Tibial artery (tissue), 4 donors: ENCODE data around the gene ATP9A.

Source experiments
- DNase-seq, 2 donors: peaks; one replicate each; pipeline ENCODE4 v3.0.0-alpha.2; 2019
- H3K27ac ChIP-seq, 2 donors: fragments of 200-600 bp; sonication (generic) in 1 of 2; 1 replicate in 1 of 2; 2 replicates in 1 of 2; pipeline ENCODE4 v1.5.1; 2018 to 2019; ENCODE audit warnings: mild to moderate bottlenecking in 1 of 2
- H3K27me3 ChIP-seq, 2 donors: fragments of 200-600 bp; sonication (generic) in 1 of 2; one replicate each; pipeline versions ENCODE4 v1.5.1 to v1.6.0; 2016 to 2019
- H3K36me3 ChIP-seq, 3 donors: fragments of 200-600 bp; sonication (generic) in 2 of 3; one replicate each; pipeline ENCODE4 v1.5.1; 2016 to 2019; ENCODE audit warnings: mild to moderate bottlenecking in 2 of 3
- H3K4me1 ChIP-seq, 4 donors: fragments of 200-600 bp; sonication (generic) in 2 of 4; 1 replicate in 3 of 4; 2 replicates in 1 of 4; pipeline ENCODE4 v1.5.1; 2016 to 2019
- H3K4me3 ChIP-seq, 2 donors: fragments of 200-600 bp; sonication (generic) in 1 of 2; 1 replicate in 1 of 2; 2 replicates in 1 of 2; pipeline ENCODE4 v1.5.1; 2018 to 2019; ENCODE audit warnings: mild to moderate bottlenecking in 2 of 2
- H3K9me3 ChIP-seq, 3 donors: fragments of 200-600 bp; sonication (generic) in 1 of 3; one replicate each; pipeline ENCODE4 v1.5.1; 2016 to 2019
- CTCF ChIP-seq, 2 experiments: fragments of 200-600 bp in 1 of 2; fragments of 450-650 bp in 1 of 2; IDR thresholded peaks; one replicate each; pipeline ENCODE4 v1.5.1; 2017 to 2019; ENCODE audit warnings: antibody characterized with exemption in 2 of 2, mild to moderate bottlenecking in 1 of 2, moderate library complexity in 1 of 2
- intact Hi-C: fragments of 100-400 bp; cut with DNase I; formaldehyde crosslinking; loops from one replicate; pipeline ENCODE4 v1.15.0; 2023; ENCODE audit warnings: low total_unique reads

The ATP9A gene

GRCh38 chr20:51620432-51620831, 147.8 kb downstream of the ATP9A start:
- no peak for DNase-seq
- no peak for TF ChIP-seq CTCF (IDR thresholded peaks at IDR 0.05)
- H3K4me1 ChIP-seq, result no peaks in the 10 kb centered on the region
- H3K4me3 ChIP-seq, result no peak overlapping the region
- no peak overlapping the region for H3K27ac ChIP-seq
- intact Hi-C loops, result no loop called here
- H3K36me3 ChIP-seq, result peaks cover 31 to 89% (median 42%) of the 10 kb centered on the region in 3 donors
- no peaks in the 10 kb centered on the region for H3K27me3 ChIP-seq
- no peaks in the 10 kb centered on the region for H3K9me3 ChIP-seq

- no peak for DNase-seq
- Histone ChIP-seq H3K4me3 (no peak overlapping the region), H3K36me3 (peaks cover 33 to 75% (median 35%) of the 10 kb centered on the region in 3 donors), H3K9me3 (no peaks in the 10 kb centered on the region), H3K4me1 (no peaks in the 10 kb centered on the region), H3K27me3 (no peaks in the 10 kb centered on the region), H3K27ac (no peak overlapping the region)
- TF ChIP-seq CTCF (IDR thresholded peaks at IDR 0.05), result no peak
- intact Hi-C loops, result loop anchor here (10.0 kb wide), 1 partner anchor 521 kb away; no protein-coding TSS in a partner anchor
These were observed 152.1 kb downstream of the ATP9A start for GRCh38 chr20:51616060-51616459.

GRCh38 chr20:51614687-51615086, 153.5 kb downstream of the ATP9A start:
- no peak for TF ChIP-seq CTCF (IDR thresholded peaks at IDR 0.05)
- Histone ChIP-seq H3K36me3 (peaks cover 41 to 75% (median 43%) of the 10 kb centered on the region in 3 donors), H3K4me1 (no peaks in the 10 kb centered on the region), H3K27me3 (no peaks in the 10 kb centered on the region), H3K27ac (no peak overlapping the region), H3K4me3 (no peak overlapping the region), H3K9me3 (no peaks in the 10 kb centered on the region)
- DNase-seq, result no peak
- intact Hi-C loops, result loop anchor here (10.0 kb wide), 1 partner anchor 520 kb away; no protein-coding TSS in a partner anchor

GRCh38 chr20:51613580-51613979, 154.6 kb downstream of the ATP9A start:
- Histone ChIP-seq H3K4me3 (no peak overlapping the region), H3K36me3 (peaks cover 49 to 80% (median 50%) of the 10 kb centered on the region in 3 donors), H3K4me1 (no peaks in the 10 kb centered on the region), H3K27me3 (no peaks in the 10 kb centered on the region), H3K9me3 (no peaks in the 10 kb centered on the region), H3K27ac (no peak overlapping the region)
- DNase-seq, result no peak
- TF ChIP-seq CTCF (IDR thresholded peaks at IDR 0.05), result no peak
- intact Hi-C loops, result loop anchor here (10.0 kb wide), 1 partner anchor 519 kb away; no protein-coding TSS in a partner anchor

GRCh38 chr20:51612896-51613295, 155.3 kb downstream of the ATP9A start:
- intact Hi-C loops, result loop anchor here (10.0 kb wide), 1 partner anchor 518 kb away; no protein-coding TSS in a partner anchor
- Histone ChIP-seq H3K4me1 (no peaks in the 10 kb centered on the region), H3K27me3 (no peaks in the 10 kb centered on the region), H3K9me3 (no peaks in the 10 kb centered on the region), H3K4me3 (no peak overlapping the region), H3K36me3 (peaks cover 46 to 80% (median 49%) of the 10 kb centered on the region in 3 donors), H3K27ac (no peak overlapping the region)
- no peak for DNase-seq
- no peak for TF ChIP-seq CTCF (IDR thresholded peaks at IDR 0.05)

GRCh38 chr20:51611625-51611890, 156.6 kb downstream of the ATP9A start:
- Histone ChIP-seq H3K4me1 (no peaks in the 10 kb centered on the region), H3K9me3 (no peaks in the 10 kb centered on the region), H3K36me3 (peaks cover 41 to 79% (median 50%) of the 10 kb centered on the region in 3 donors), H3K27me3 (no peaks in the 10 kb centered on the region), H3K4me3 (no peak overlapping the region), H3K27ac (no peak overlapping the region)
- no peak for DNase-seq
- intact Hi-C loops, result loop anchor here (10.0 kb wide), 1 partner anchor 517 kb away; no protein-coding TSS in a partner anchor
- TF ChIP-seq CTCF (IDR thresholded peaks at IDR 0.05), result no peak
